Stimulated activated CD8-positive, alpha-beta memory T cell treated with anti-CD3 and anti-CD28 coated beads, Interleukin-4, amount 100 ng/mL, for 24 hours (primary cell): Measurements from ENCODE around the gene BDH2.

Experiments used
- DNase-seq: peaks from one replicate; pipeline ENCODE4 v3.0.0-alpha.2; 2020; ENCODE audit warnings: low read depth

BDH2 gene

DNA sequence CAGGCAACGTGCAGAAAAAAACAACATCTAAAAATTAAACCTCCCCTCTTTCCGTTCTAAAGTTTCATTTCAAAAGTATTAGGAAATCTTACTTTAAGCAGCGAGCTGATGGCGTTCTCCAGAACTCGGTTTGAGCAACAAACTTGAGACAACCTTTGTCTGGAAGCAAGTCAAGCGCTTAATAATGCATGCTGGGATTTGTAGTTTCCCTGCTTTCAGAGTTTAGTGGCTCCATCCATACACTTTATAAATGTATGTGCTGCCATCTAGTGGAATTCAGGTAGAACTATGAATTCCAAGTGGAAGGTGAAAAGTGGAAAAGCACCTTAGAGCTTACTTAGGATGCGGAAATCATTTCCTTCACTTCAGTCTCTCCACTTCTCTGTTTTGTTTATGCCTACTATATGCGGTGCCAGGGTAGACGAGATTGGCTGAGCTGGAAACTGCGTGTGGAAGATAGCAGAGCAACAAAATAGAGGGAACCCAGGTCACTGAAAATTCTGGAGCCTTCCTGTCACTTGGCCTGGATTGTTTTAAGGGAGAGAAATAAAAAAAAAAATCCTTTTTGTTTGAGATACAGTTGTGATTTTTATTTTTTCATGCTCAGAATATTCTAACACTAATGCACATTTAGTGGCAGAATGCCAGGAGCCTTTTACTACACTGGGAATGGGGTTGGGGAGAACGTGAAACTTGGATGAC, at the start of gene BDH2:
BDH2 (minus strand) TSS at position 144 of the 702 bp plus-strand sequence. CDS start 3,580 bp downstream, outside the sequence.
- no peak for DNase-seq

DNA sequence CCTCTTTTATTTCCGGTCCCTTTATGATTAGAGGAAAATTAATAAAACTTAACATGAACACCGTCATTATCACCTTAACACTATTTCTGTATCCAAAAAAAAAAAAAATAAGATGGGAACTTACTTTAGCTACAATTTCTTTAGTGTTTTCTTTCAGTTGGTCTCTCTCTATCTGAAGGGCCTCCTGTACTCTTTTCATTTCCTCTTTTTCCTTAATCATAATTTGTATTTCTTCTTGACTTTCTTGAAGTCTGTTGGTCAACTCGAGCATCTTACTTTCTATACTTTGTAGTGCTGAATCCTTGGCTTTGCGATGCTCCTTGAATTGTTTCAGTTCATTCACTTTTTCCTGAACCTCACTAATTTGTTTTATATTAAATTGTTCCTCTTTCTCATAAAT, 45.3 kb upstream of the BDH2 start:
- DNase-seq: no peak

DNA sequence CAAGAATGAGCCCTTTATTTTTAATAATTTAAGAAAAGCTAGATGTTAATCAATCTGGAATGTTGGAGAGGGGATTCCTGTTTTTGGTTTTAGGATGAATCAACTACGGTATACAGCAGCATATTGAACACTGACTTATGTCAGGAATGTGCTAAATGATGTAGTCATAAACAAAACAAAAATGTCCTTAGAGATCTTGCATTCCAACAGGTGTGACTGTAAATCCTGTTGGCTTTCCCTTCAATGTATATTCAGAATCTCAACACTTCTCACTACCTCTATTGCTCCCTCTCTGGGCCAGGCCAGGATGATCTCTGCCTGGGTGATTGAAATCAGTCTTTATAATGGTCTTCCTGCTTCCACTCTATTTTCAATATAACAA, 37.8 kb upstream of the BDH2 start:
- DNase-seq: no peak

DNA sequence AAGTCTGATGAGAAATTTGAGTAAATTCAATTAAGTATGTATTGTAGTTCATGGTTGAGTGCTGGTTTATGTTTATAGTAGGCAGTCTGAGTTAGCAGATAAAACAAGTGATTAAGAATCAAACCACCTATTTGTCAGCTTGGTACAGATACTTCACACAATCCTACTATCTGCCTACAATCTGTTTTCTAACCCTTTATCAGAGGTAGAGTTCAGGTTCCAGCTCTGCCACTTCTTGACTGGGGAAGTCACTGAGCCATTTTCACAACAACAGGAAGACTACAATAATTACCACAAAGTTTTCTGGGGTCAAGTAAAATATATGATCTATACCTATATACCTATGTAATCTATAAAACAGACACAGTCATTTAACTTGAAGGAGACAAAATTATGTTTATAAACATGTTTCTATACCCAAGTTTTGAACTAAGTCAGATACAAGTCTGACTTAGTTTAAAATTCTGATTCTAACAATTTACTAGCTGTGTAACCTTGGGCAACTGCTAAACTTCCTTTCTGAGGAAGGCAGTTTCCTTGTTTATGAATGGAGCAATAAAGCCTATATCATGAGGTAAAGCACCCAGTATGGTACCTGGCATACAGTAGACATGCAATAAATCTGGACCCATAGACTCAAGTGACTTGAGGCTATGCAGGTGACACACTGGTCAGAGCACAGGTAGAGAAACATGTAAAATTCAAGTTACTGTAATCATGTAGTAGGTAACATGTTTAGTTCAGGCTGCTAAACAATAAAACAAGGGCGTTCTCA, 37.2 kb upstream of the BDH2 start:
- no peak for DNase-seq

DNA sequence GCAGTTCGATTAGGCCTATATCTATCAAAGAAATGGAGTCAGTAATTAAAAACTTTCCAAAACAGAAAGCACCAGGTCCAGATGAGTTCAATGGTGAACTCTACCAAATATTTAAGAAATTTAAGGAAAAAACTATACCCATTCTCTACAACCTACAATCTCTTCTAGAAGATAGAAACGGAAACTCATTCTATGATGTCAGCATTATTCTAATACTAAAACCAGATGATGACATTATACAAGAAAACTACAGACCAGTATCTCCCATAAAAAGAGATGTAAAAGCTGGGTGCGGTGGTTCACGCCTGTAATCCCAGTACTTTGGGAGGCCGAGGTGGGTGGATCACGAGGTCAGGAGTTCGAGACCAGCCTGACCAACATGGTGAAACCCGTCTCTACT, 29.5 kb upstream of the BDH2 start:
- DNase-seq: no peak

DNA sequence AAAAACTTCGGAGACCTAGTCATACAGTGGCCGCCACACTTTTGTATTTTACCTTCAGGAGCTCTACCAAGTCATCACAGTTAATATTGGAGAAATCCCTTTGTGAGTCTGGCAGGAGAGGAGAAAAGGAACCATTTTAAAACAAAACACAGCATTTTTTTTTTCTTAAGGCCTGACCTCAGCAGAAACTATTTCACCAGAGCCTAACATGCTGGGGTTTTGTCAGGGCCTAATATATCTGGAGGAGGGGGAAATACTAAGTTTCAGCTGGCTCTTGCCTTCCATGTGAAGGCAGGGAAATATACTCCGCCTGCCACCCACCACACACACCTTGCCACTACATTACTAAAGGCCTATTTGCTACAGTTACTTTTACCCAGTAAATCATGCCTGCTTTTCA, 26.5 kb upstream of the BDH2 start:
- DNase-seq: no peak

DNA sequence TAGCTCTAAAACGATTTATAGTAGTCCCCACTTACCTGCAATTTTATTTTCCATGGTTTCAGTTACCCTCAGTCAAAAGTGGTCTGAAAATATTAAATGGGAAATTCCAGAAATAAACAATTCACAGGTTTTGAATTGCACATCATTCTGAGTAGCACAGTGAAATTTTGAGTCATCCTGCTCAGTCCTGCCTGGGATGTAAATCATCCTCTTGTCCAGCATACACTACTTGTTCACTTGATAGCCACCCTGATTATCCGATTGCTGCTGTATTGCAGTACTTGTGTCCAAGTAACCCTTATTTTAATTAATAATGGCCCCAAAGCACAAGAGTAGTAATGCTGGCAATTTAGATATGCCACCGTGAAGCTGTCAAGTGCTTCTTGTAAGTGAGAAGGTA, 23.5 kb upstream of the BDH2 start:
- DNase-seq: no peak

DNA sequence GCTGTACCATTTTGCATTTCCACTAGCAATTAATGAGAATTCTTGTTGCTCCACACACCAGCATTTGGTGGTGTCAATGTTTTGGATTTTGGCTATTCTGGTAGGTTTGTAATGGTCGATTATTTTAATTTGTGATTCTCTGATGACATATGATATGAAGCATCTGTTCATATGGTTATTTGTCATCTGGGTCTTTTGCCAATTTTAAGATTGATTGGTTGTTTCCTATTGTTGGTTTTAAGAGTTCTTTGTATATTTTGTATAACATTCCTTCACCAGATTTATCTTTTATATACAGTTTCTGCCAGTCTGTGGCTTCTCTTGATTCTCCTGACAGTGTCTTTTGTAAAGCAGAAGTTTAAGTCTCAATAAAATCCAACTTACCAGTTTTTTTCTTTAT, 18.5 kb upstream of the BDH2 start:
- no peak for DNase-seq

DNA sequence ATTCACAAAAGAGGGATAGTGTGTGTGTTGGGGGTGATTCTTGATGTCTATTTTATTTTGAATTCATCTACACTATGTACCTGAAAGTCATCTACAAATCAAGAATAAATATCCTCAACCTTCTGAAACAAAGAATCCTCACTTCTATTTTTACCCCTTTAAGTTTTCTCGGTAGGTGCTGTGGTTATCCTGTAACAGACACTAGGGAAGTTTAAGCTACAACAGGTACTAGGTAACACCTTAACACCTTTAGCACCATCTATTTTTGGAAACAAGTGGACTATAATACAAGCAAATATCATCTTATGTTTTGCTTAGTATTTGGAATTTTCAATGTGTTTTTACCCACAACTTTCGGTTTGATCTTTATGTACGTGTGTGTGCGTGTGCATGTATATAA, 12.0 kb upstream of the BDH2 start:
- no peak for DNase-seq

DNA sequence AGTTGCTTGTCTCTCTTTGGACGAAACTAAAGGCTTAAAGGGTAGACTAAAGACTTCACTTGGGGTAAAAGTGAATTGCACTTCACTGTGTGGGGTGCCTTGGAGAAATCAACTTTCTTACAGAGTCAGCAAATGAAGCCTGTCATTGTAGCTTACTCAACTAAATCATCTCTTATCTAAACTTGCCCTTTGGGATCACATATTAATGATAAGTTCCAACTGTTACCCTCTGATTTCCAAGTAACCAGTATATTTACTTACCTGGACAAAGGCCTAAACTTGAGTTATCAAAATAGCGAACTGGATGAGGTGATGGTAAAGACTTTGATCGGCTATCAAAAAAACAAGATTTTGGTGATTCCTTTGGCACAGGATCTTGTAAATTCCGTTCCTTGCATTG, 8.9 kb upstream of the BDH2 start:
- DNase-seq: no peak

DNA sequence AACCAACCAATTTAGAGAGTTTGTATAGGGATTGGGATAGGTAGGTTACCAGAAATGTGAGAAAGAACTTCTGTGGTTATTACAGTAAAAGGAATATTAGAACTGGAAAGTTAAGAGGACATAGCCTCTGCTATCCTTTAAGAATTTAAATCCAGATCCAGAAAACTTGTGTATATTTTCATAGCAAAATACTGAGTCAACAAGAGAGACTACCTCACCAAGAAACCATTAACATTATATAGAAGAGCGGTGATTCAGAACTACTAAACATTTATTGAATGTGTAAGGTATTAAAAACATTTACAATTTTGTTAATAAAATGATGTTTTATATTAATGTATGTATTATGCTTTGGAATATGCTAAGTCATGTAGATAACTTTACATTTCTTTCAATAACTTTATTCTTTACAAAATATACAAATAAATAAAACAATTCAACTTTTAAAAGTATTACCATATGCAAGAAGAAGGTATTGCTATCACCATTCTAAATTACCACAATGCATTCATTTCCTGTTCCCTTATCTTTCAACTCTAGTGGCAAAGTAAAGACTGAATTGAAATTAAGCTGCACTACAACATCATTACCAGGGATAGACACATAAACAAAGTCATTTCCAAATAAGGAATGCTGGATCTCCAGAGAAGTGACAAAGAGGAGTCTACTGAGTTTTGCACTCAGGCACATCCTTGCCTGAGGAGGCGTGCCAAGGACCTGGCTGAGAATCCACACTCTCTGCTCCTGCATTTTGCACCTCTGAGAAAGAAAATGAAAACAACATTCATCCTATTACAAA, 6.1 kb upstream of the BDH2 start:
- no peak for DNase-seq

DNA sequence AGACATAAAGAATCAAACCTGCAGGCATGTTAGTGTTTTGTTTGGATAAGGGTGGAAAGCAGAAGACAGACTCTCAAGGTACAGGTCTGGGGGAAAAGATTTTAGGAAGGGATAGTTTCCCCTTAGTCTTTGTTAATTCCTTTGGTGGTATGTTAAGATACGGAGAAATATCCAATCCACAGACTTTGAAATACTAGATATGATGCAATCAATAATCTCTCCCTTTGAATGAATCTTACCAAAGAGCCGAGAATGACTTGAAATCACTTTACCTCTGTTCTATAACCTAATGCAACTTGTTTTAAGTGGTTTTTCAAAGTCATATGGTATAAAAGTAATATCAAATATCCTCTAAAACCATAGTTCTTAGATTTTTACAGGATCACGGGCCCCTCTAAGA, 5.3 kb upstream of the BDH2 start:
- no peak for DNase-seq

DNA sequence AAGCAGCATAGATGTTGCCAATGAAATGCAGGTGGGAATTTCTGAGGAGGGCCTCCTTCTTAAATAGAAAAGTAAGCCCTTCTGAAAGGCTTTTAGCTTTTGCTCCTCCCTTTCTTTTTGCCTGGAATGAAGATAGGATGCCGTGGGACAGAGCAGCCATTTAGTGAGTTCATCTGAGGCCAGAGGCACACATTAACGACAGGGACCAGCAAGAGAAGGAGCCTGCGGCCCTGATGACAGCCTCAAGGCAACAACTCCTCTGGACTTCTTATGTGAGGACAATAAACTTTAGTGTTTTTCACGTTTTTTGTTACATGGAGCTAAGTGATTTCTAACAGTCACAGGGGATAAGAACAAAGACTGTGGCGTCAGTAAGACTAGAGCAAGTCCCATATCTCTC, 1.1 kb upstream of the BDH2 start:
- no peak for DNase-seq

DNA sequence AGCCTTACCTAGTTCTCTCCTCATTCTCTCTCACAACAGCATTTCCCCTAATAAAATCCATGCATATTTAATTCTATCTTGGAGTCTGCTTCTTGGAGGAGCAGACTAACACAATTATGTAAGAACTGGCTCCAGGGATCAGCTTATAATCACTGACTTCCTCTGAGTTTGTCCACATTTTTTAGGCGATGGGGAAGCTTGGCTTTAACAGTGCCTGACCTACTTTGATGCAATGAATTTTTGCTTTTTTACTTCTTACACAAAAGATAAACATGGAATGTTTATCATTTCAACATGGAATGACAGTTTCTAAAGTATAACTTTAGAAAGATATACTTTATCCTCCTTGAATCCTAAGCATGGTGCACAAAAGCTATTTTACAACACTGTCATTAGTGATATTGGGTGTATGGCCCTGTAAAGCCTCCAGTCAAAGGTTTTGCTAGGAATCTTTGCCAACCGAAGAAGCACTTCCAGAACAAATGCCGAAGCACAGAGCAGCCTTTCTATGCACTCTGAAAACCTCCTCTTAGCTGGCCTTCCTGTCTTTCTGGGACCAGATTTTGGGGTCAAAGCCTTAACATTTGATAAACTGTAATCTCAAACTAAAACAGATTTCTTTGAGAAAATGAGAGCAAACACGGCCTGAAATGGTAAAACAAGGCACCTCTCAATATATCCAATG, 736 bp downstream of the BDH2 start:
- no peak for DNase-seq

DNA sequence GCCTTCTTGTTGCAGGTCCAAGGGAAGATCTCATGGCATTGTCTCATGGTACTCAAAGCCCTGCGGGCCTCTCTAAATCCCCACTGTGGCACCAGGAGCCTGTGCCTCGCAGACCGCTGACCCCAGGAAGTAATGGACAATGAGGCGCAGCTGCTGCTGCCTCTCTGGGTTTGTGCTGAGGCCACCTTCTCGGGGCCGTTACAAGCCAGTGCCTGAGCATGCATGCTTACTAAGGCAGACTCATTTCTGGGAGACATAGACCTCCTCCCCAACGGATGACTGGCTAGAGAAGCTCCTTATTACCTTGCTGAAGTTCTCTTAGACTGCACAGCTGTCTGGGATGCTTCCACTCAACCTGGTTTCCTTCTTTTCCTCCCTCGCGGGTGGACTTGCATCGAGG, 1.3 kb downstream of the BDH2 start:
- no peak for DNase-seq

DNA sequence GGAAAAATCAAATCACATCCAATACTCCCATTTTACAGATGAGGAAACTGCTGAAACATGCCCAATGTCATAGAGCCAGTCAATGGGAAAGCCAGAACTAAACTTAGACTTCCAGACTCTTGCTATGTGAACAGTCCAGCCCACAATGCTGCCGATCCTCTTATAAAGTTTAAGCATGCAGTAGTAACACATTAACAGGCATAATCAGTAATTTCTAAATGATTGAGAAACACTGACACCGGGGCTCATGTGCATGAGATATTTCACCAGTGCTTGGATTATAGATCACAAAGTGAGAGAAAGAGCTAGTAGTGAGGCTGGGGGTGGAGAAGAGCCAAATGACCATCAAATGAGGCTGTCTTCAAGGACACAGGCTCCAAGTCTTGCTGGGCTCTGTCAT, 2.5 kb downstream of the BDH2 start:
- no peak for DNase-seq

DNA sequence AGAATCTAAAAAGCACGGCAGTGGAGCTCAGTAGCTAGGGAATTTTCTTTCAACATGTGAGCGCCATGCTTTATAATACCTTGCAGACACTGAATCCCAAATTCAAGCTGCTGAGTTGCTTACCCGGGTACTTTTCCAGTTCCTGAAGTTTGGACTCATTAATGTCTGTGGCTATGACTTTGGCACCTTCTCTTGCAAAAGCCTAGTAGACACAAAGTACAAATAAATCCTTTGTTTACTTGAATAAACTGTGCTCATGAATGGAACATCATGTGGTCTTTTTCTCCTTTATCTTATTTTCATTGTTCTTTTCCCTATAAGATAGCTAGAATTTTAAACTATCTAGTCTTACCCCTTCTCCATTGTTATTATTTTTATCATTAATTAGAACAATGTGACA, 4.6 kb downstream of the BDH2 start:
- no peak for DNase-seq

DNA sequence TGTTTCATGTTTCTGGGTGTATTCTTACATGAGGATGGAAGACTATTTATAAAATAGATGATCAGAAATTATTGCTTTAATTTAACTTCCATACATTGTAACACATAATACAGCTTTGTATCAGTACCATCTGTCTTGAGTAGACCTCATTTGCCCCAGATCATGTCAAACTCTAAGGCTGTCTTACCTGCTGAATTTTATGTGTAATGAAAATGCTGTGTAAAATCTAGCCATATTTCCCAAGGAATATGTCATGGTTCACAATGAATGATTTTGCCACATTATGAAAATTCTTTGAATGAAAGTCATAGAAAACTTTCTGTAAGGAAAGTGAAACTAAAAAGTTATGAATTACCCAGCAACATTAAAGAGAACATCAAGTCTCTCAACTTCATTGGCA, 7.4 kb downstream of the BDH2 start:
- no peak for DNase-seq

DNA sequence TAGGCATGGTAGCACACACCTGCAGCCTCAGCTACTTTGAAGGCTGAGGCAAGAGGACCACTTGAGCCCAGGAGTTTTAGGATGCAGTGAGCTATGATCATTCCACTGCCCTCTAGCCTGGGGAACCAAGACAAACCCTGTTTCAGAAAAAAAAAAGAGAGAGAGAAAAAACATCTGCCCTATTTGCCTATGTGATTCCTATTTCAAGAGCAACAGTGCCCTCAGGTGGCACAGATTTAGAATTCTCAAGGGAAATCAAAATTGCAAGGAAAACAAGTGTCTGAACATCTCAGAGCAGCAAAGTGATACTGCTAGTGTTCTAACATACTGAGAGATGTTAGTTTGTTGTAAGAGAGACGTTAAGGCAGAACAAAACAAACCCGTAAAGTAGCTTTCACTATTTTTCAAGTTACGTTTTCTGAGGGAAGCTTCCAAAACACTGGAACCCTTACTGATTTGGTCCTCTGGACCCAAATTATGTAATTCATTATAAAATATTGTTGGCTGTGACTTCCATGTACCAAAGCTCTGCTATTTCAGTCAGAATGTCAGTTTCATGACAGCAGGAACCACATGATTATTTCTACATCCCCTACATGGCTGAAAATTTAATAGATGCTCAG, 7.9 kb downstream of the BDH2 start:
- no peak for DNase-seq

DNA sequence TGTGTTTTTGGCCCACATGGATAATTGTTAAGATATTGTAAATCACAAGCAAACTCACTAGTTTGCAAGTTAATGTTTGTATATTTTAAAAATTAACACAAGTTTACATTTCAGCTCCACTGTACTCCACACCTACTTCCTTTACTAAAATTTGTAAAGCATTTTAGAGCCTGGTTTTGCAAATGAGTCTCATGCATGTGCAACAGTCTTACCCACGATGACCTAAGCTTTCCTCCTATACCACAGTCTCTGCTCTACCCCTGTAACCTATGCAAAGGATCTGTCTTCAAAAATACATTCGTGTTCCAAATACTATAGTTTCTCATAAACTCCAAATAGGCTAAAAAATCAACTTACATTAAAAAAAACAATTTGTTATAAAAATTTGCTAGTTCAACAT, 10.2 kb downstream of the BDH2 start:
- DNase-seq: no peak

DNA sequence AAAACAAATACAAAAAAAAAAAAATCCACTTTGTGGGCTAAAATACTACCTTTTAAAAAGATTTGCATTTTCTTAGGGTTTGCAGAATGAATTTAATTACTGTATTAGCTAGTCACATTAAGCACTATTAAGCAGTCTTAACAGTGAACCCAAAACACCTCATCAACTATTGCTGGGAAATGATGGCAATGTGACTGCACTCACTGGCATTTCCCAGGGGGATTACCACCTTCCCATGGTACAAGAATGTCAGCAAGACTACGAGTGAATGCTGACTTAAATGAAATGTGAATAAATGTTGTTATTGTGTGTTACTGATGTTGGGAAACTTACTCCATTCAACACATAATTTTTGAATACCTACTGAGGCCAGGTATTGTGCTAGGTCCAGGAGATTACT, 13.1 kb downstream of the BDH2 start:
- DNase-seq: no peak

DNA sequence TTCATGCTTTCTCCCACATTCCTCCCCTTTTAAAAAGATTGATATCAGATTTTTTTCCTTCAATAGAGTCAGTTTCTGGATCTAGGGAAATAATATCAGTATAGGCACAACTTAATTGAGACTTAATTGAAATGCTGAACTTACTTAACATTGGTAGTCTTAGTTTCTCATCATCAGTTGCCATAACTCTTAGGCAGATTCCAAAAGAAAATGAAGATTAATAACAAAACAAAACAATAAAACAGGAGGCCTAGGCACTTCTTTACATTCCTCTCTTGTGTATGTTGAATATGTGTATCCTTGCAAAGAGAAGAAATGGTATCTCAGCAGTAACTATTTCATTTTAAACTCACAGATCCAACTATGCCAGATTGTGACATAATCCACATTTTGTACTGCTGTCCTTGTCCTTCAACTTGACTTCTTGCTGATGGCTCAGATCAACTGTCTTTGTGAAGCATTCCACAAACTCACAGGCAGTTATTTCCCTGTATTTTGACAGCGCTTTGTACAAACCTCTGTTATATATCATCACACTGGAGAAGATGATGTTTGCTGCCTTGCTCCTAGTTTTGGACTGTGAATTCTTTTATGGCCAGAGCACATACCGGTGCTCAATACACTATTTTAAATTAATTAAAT, 14.0 kb downstream of the BDH2 start:
- DNase-seq: no peak
